ENCODE results near the gene SSR4.
A peak's percentile ranks its signal among the peaks of the same experiment; 100 is the strongest.

The SSR4 gene

GRCh38 chrX:153794018-153794896 lies at the start of gene SSR4, which contains the start of gene IDH3G (continued):
- TF ChIP-seq CTCF (tag by site-specific recombination; IDR thresholded peaks at IDR 0.05) (peak; percentile 91), ZNF341 (tag by site-specific recombination; IDR thresholded peaks at IDR 0.05; ENCODE audit: low read depth) (peak; percentile 87), ZNF488 (tag by site-specific recombination; IDR thresholded peaks at IDR 0.05) (no peak), KLF1 (tag by site-specific recombination; IDR thresholded peaks at IDR 0.05) (peak; percentile 5; the same call in 1 of the 2 replicates), INSM2 (tag by site-specific recombination; IDR thresholded peaks at IDR 0.05) (peak; percentile 18; the same call in 1 of the 2 replicates), ZNF146 (tag by site-specific recombination; IDR thresholded peaks at IDR 0.05) (no peak), ZBTB17 (tag by site-specific recombination; IDR thresholded peaks at IDR 0.05) (peak; percentile 86), ZBTB21 (tag by site-specific recombination; IDR thresholded peaks at IDR 0.05) (peak; percentile 95), ZNF830 (tag by site-specific recombination; IDR thresholded peaks at IDR 0.05; ENCODE audit: low read depth) (no peak), ZSCAN30 (tag by site-specific recombination; IDR thresholded peaks at IDR 0.05) (no peak), ZIC2 (tag by site-specific recombination; IDR thresholded peaks at IDR 0.05) (0 out of 2 replicates have a peak, but pooled peaks have one; percentile 22), ZBTB10 (tag by site-specific recombination; IDR thresholded peaks at IDR 0.05) (peak; percentile 65; the same call in 1 of the 2 replicates), ZFP69B (tag by site-specific recombination; IDR thresholded peaks at IDR 0.05) (peak; percentile 85; the same call in 1 of the 2 replicates), HOXD13 (CRISPR knock-in tag; IDR thresholded peaks at IDR 0.05; ENCODE audit: borderline replicate concordance) (no peak), ZBTB49 (tag by site-specific recombination; IDR thresholded peaks at IDR 0.05; ENCODE audit: low read depth) (no peak), ZNF184 (tag by site-specific recombination; IDR thresholded peaks at IDR 0.05) (no peak), ZNF433 (tag by site-specific recombination; IDR thresholded peaks at IDR 0.05; ENCODE audit: low read depth) (no peak), ZNF521 (tag by site-specific recombination; IDR thresholded peaks at IDR 0.05) (no peak), ZNF292 (tag by site-specific recombination; IDR thresholded peaks at IDR 0.05; ENCODE audit: borderline replicate concordance, low read depth) (no peak), ELK4 (IDR thresholded peaks at IDR 0.05; ENCODE audit: borderline replicate concordance, low read depth, low read length) (peak; percentile 54; the same call in 1 of the 2 replicates), WT1 (tag by site-specific recombination; IDR thresholded peaks at IDR 0.05) (no peak), ZNF624 (tag by site-specific recombination; IDR thresholded peaks at IDR 0.05) (no peak), ZNF404 (tag by site-specific recombination; IDR thresholded peaks at IDR 0.05) (no peak), ZNF302 (tag by site-specific recombination; IDR thresholded peaks at IDR 0.05; ENCODE audit: low read depth) (no peak), ZNF16 (tag by site-specific recombination; IDR thresholded peaks at IDR 0.05; ENCODE audit: low read depth) (no peak), ZNF571 (tag by site-specific recombination; IDR thresholded peaks at IDR 0.05) (no peak), ZSCAN23 (tag by site-specific recombination; IDR thresholded peaks at IDR 0.05) (no peak), ZBTB7A (tag by site-specific recombination; IDR thresholded peaks at IDR 0.05; ENCODE audit: low read depth) (peak; percentile 62), KLF10 (tag by site-specific recombination; IDR thresholded peaks at IDR 0.05) (peak; percentile 83), ZNF202 (tag by site-specific recombination; IDR thresholded peaks at IDR 0.05; ENCODE audit: borderline replicate concordance) (no peak)
